A549 (cell line): ENCODE results near the gene CD58. TPM values are rescaled to one million over a fixed set of nuclear protein-coding genes. Genes with fewer than 3 reads are reported as not detected.

Experiments used
- ATAC-seq, 2 experiments: fragments of 200-7000 bp in 1 of 2; fragments of >200 bp in 1 of 2; cut with Nextera tagmentation in 1 of 2; cut with Tn5 transposase in 1 of 2; 3 replicates each; pipeline versions ENCODE4 v1.8.0 to v1.9.1; 2018 to 2020; ENCODE audit warnings: mild to moderate bottlenecking in 1 of 2, moderate library complexity in 1 of 2
- CTCF ChIA-PET: fragments of 300-600 bp; sonication (Branson Sonifier 250); formaldehyde crosslinking; extraction: SDS; loops from one replicate; lab custom pipeline; 2021; ENCODE audit warnings: antibody characterized with exemption, inconsistent platforms; lab: Yijun Ruan, JAX
- POLR2A ChIA-PET: fragments of 350-600 bp; formaldehyde crosslinking; extraction: SDS; loops from one replicate; lab custom pipeline; 2021; ENCODE audit warnings: antibody characterized with exemption, inconsistent platforms; lab: Yijun Ruan, JAX
- DNase-seq, 2 experiments: peaks; one replicate each; pipeline versions ENCODE4 v3.0.0 to v3.0.0-alpha.2; 2011 to 2016; ENCODE audit warnings: low read depth in 1 of 2, low spot score in 1 of 2
- FAIRE-seq: peaks from 2 replicates; lab custom pipeline; 2011; peaks lifted over from hg19 to GRCh38; lab: Jason Lieb, UNC
- H3K27ac ChIP-seq, 2 experiments: fragments of >200 bp; sonication (Bioruptor Twin); formaldehyde crosslinking; 3 replicates each; pipeline ENCODE4 v1.5.1; 2016 to 2017
- H3K4me1 ChIP-seq: fragments of >200 bp; sonication (Bioruptor Twin); formaldehyde crosslinking; 3 replicates; pipeline ENCODE4 v1.6.1; 2016
- H3K4me2 ChIP-seq: fragments of >200 bp; sonication (Bioruptor Twin); formaldehyde crosslinking; 3 replicates; pipeline ENCODE4 v1.6.1; 2016
- H3K4me3 ChIP-seq: fragments of >200 bp; sonication (Bioruptor Twin); formaldehyde crosslinking; 3 replicates; pipeline ENCODE4 v1.5.1; 2016
- H3K9me3 ChIP-seq: fragments of >200 bp; sonication (Bioruptor Twin); formaldehyde crosslinking; 3 replicates; pipeline ENCODE4 v1.6.1; 2016
- BCL3 ChIP-seq: fragments of >200 bp; sonication (Bioruptor Twin); formaldehyde crosslinking; IDR thresholded peaks from 3 replicates; pipeline ENCODE4 v1.6.1; 2016
- BHLHE40 ChIP-seq: IDR thresholded peaks from 2 replicates; pipeline ENCODE4 v1.6.1; 2012; ENCODE audit warnings: low read depth, low read length, inconsistent platforms
- E2F6 ChIP-seq: IDR thresholded peaks from 2 replicates; pipeline ENCODE4 v1.6.1; 2012; ENCODE audit warnings: low read depth, borderline replicate concordance
- ELK1 ChIP-seq: fragments of 150-350 bp; IDR thresholded peaks from 2 replicates; pipeline ENCODE4 v1.6.1; 2014; ENCODE audit warnings: low read depth, mild to moderate bottlenecking, low read length
- ESRRA ChIP-seq: fragments of 150-350 bp; IDR thresholded peaks from 2 replicates; pipeline ENCODE4 v1.6.1; 2014; ENCODE audit warnings: mild to moderate bottlenecking, low read length, borderline replicate concordance
- FOSL2 ChIP-seq, 2 experiments: fragments of 450-650 bp in 1 of 2; fragments of >200 bp in 1 of 2; sonication (Bioruptor Twin) in 1 of 2; formaldehyde crosslinking; IDR thresholded peaks; 2 replicates each; pipeline versions ENCODE4 v1.5.0 to v1.6.1; 2016 to 2020; ENCODE audit warnings: mild to moderate bottlenecking in 1 of 2, moderate library complexity in 1 of 2
- HES2 ChIP-seq: fragments of >200 bp; sonication (Bioruptor Twin); formaldehyde crosslinking; IDR thresholded peaks from 2 replicates; pipeline ENCODE4 v1.6.1; 2016
- HEYL ChIP-seq: fragments of 250-450 bp; sonication (Bioruptor Pico); IDR thresholded peaks from 2 replicates; pipeline ENCODE4 v1.8.0; 2021; ENCODE audit warnings: mild to moderate bottlenecking, moderate library complexity
- HOXB5 ChIP-seq: fragments of 250-450 bp; sonication (Bioruptor Pico); IDR thresholded peaks from 2 replicates; pipeline ENCODE4 v1.5.0; 2020; ENCODE audit warnings: mild to moderate bottlenecking, moderate library complexity
- MAFK ChIP-seq: fragments of 450-650 bp; IDR thresholded peaks from 2 replicates; pipeline ENCODE4 v1.6.1; 2014; ENCODE audit not compliant: partially characterized antibody
- MAX ChIP-seq: IDR thresholded peaks from 2 replicates; pipeline ENCODE4 v1.6.1; 2012
- NR3C1 ChIP-seq: fragments of >200 bp; sonication (Bioruptor Twin); formaldehyde crosslinking; IDR thresholded peaks from 3 replicates; pipeline ENCODE4 v1.6.1; 2017
- PBX3 ChIP-seq: IDR thresholded peaks from 2 replicates; pipeline ENCODE4 v1.6.1; 2012
- PHF8 ChIP-seq: fragments of 200-600 bp; sonication (generic); IDR thresholded peaks from 2 replicates; pipeline ENCODE4 v1.6.1; 2016; ENCODE audit warnings: low read depth, mild to moderate bottlenecking, antibody characterized with exemption, moderate library complexity, borderline replicate concordance
- REST ChIP-seq: fragments of 200-600 bp; sonication (generic); IDR thresholded peaks from 2 replicates; pipeline ENCODE4 v1.6.1; 2016; ENCODE audit warnings: antibody characterized with exemption, mild to moderate bottlenecking, moderate library complexity
- RNF2 ChIP-seq: fragments of 200-600 bp; sonication (generic); IDR thresholded peaks from 2 replicates; pipeline ENCODE4 v1.6.1; 2016; ENCODE audit warnings: low read depth, mild to moderate bottlenecking, antibody characterized with exemption, moderate library complexity, borderline replicate concordance
- TFCP2L1 ChIP-seq: fragments of 250-450 bp; sonication (Bioruptor Pico); IDR thresholded peaks from 2 replicates; pipeline ENCODE4 v1.5.0; 2021; ENCODE audit warnings: mild to moderate bottlenecking
- USF2 ChIP-seq: fragments of 450-650 bp; IDR thresholded peaks from 2 replicates; pipeline ENCODE4 v1.6.1; 2014; ENCODE audit warnings: antibody characterized with exemption
- WGBS: methylation state at CpG from one replicate; pipeline ENCODE4 v1.1.6; 2017; ENCODE audit errors: missing lambda C conversion rate; 5-methylcytosine and 5-hydroxymethylcytosine counted together
- polyA plus RNA-seq, 4 experiments: library from polyadenylated mRNA; depleted of rRNA in 3 of 4; stranded (reverse); fragments of >200 nt; fragmentation: RNase III in 1 of 4; extraction: RNeasy Plus Mini Kit Qiagen cat#74134 plus additional on column Dnase treatment in 1 of 4; gene quantifications; 2 replicates in 3 of 4; 3 replicates in 1 of 4; pipeline ENCODE4 v1.2.3, GENCODE V29; 2011 to 2017

Gene CD58
- polyA plus RNA-seq, 2 of the 4 experiments (the other 2 are of a cell fraction) = 22.4 to 38.4 TPM

GRCh38 chr1:116508085-116508983 is 62.5 kb downstream of the CD58 start:
- POLR2A ChIA-PET = no interaction called here

GRCh38 chr1:116507631-116508030 is 63.2 kb downstream of the CD58 start:
- Histone ChIP-seq H3K9me3 (no peaks in the 10 kb centered on the region), H3K4me1 (peaks cover 69% of the 10 kb centered on the region), H3K4me3 (no peak overlapping the region), H3K27ac (peak overlapping the region; percentile 73 to 83; a peak in 5 of 6 replicates), H3K4me2 (no peak overlapping the region)
- 95% methylated on average over 2 of the region's 2 CpGs for WGBS
- no peak for FAIRE-seq
- no peak for DNase-seq
- no peak for ATAC-seq
- CTCF ChIA-PET = interaction anchor here (1.5 kb wide), 1 partner anchor 22 kb away, joined by 4 read pairs; no protein-coding TSS in a partner anchor
- no peak for TF ChIP-seq HEYL (CRISPR knock-in tag)
- no peak for TF ChIP-seq MAX
- TF ChIP-seq BHLHE40 = no peak
- TF ChIP-seq RNF2 = no peak
- TF ChIP-seq REST = no peak
- TF ChIP-seq HES2 = no peak
- no peak for TF ChIP-seq FOSL2 (IDR thresholded peaks at IDR 0.05)
- no peak for TF ChIP-seq FOSL2 (CRISPR knock-in tag; IDR thresholded peaks at IDR 0.05)
- TF ChIP-seq BCL3 = no peak
- TF ChIP-seq TFCP2L1 = no peak
- no peak for TF ChIP-seq ESRRA
- TF ChIP-seq HOXB5 (CRISPR knock-in tag) = no peak
- no peak for TF ChIP-seq NR3C1
- TF ChIP-seq PBX3 = no peak
- TF ChIP-seq E2F6 = no peak
- TF ChIP-seq PHF8 = no peak
- POLR2A ChIA-PET = no interaction called here

More at GRCh38 chr1:116508085-116508983, 62.5 kb downstream of the CD58 start:
- FAIRE-seq (no peak), ATAC-seq (peak; percentile 62 to 64; a peak in 5 of 6 replicates), DNase-seq (peak in 1 of 2 experiments; percentile 6)
- Histone ChIP-seq H3K4me1 (peaks cover 69% of the 10 kb centered on the region), H3K9me3 (no peaks in the 10 kb centered on the region), H3K4me2 (peak overlapping the region; percentile 60), H3K27ac (peak overlapping the region; percentile 73 to 83), H3K4me3 (no peak overlapping the region)
- 86% methylated on average over 4 of the region's 4 CpGs for WGBS
- TF ChIP-seq MAFK (peak; percentile 33), ELK1 (no peak), USF2 (no peak)
- CTCF ChIA-PET = interaction anchor here (0.7 to 1.6 kb wide), 5 partner anchors 9 to 369 kb away, joined by 3 to 7 read pairs (median 4); no protein-coding TSS in a partner anchor
